ENCODE data around the gene INPP4A.

Gene INPP4A

GRCh38 chr2:98547092-98547790 lies 102.6 kb downstream of the INPP4A start:
- no peak for DNase-seq

GRCh38 chr2:98548920-98549818 lies 104.5 kb downstream of the INPP4A start:
- no peak for DNase-seq

- DNase-seq = no peak
Measured at GRCh38 chr2:98550165-98550564, 105.5 kb downstream of the INPP4A start.

GRCh38 chr2:98551316-98551715 lies 106.7 kb downstream of the INPP4A start:
- DNase-seq = no peak

- no peak for DNase-seq
Measured at GRCh38 chr2:98552499-98553179, 108.0 kb downstream of the INPP4A start.

GRCh38 chr2:98554116-98554861 lies 109.6 kb downstream of the INPP4A start:
- DNase-seq = no peak

GRCh38 chr2:98555696-98556095 lies 111.0 kb downstream of the INPP4A start:
- DNase-seq = no peak

- DNase-seq = no peak
Measured at GRCh38 chr2:98556344-98557033, 111.8 kb downstream of the INPP4A start.

GRCh38 chr2:98558852-98559530 lies 114.3 kb downstream of the INPP4A start:
- DNase-seq = no peak

- DNase-seq = no peak
Measured at GRCh38 chr2:98559581-98559980, 114.9 kb downstream of the INPP4A start.

- DNase-seq = no peak
Measured at GRCh38 chr2:98560256-98560771, 115.7 kb downstream of the INPP4A start.

GRCh38 chr2:98561018-98561417 lies 116.4 kb downstream of the INPP4A start:
- no peak for DNase-seq

- DNase-seq = no peak
Measured at GRCh38 chr2:98561902-98562695, 117.4 kb downstream of the INPP4A start.

- DNase-seq = no peak
Measured at GRCh38 chr2:98563394-98563793, 118.7 kb downstream of the INPP4A start.

GRCh38 chr2:98564541-98565132 lies 120.0 kb downstream of the INPP4A start:
- no peak for DNase-seq

GRCh38 chr2:98565286-98565860 lies 120.7 kb downstream of the INPP4A start:
- no peak for DNase-seq

GRCh38 chr2:98565941-98566340 lies 121.3 kb downstream of the INPP4A start:
- no peak for DNase-seq

GRCh38 chr2:98568161-98568956 lies 123.7 kb downstream of the INPP4A start:
- DNase-seq = no peak

Measured in NCI-H2029 treated with DMSO at 0.1 percent for 48 hours (cell line).